GM21381 (cell line): ENCODE data around the gene SMAD3.
A peak's percentile ranks its signal among the peaks of the same experiment; 100 is the strongest.
"Not testable (repeated sequence)": the region's sequence is repeated elsewhere in the genome, so short reads cannot be mapped to it uniquely, and the experiment has no call there.

Experiments
- ATAC-seq: cut with Tn5 transposase; IDR thresholded peaks from one replicate; pipeline ENCODE4 v1.9.1; 2021; ENCODE audit warnings: mild to moderate bottlenecking, moderate library complexity; ENCODE audit not compliant: unreplicated experiment

SMAD3 gene

DNA sequence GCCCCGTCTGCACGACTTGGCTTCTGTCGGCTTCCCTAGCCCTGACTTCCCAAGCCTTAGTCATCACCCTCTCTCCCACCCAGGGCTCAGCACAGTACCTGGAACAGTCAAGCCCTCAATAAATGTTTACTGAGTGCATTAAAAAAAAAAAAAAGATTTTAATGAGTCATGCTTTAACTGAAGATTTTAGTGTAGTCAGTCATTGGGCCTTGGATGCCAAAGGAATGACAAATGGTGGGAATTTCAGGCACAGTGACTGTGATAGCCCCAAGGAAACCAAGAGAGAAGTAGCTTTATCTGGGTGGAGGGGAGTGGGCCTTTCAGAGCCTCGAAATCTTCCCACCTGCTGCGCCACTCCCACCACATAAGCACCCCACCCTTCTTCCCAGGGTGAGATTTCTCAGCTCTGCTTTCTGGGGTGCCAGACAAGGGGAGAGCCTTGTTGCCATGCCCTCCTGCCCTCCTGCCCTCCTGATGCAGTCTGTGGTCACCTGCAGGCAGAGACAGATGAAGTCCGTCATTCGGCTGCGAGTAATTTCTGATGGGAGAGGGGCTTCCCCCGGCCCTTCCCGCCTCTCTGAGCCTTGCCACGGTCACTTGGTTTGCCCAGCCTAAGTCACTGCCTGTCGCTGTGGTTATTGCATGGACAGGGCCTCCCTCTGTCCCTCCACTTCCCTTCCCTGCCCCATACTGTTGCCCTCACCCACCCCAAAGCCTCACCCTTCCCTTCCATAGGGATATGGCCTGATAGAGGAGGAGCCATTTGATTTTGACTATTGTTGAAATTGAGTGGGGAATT lies 41.8 kb downstream of the SMAD3 start:
- no peak for ATAC-seq

DNA sequence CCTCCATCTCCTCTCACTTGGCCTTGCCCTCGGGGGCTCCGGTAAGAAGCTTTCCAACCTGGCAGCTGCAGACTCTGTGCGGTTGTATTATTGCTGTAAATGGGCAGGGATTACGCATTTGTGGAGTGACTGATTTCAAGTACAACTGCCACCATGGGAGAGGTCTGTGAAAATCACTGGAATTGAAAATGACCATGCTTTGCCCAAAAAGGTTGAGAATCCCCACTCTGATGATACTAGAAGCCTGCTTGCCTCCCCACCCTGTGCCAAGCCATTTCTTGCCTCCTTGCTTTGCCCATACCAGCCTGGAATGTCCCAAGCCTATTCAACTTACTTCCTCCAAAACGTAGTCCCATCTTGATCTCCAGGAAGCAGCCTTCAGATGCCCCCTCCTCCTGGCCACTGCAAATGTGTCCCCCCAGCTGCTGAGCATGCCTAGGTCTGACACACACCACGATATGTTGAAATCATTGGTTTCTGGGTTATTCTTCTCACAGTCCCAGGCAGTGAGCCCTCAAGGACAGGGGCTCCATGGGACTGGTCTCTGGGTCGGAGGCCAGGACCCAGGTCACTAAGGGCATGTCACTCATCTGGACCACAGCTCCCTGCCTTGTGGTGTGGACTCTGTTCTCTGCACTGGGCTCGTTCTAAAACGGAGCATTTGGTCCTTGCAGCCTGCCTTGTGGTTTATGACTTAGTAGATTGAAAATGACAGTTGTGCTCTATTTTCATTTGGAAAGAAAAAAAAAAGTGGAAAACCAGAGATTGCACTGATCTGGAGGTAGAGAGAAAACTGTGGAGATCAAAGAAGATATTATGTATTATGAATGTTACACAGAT lies 42.9 kb downstream of the SMAD3 start:
- ATAC-seq: no peak

DNA sequence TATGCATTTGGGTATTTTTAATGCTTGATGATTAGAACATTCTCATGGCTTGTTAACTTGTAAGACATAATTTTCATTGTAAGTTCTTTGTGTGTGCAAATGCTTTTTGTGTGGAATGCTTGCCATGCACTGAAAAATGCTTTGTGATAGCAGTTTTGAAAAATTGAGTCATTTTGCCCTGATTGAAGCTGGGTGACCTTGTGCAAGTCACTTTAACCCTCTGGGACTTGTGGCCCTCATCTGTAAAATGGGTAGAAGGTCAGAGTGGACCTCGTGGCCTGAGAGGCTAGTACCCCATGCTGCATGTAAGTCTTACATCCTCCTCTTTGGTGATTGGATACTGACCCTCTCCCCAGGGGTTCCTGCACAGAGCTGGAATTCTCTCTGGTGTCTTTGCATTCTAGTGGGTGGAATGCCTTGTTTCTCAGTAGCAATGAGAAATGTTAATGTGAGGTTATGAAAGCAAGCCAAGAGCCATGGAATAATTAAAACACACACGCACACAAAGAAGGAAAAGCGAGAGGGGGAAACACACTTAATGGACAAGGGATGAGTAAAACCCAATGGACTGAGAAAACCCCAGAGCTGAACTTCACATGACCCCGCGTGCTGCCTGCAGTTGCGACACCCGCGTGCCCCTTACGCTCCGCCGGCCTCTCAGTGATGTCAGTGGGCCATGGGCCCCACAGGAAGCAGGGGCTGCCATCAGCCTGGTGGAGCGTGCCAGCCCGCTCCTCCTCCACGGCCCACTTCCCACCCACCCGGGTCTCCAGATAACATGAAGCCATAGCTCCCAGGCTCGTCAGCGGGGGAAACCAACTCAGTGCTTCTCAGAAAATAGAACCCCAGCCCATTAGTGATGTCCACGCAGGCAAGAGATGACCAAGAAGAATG lies 44.0 kb downstream of the SMAD3 start:
- ATAC-seq: peak; percentile 58

DNA sequence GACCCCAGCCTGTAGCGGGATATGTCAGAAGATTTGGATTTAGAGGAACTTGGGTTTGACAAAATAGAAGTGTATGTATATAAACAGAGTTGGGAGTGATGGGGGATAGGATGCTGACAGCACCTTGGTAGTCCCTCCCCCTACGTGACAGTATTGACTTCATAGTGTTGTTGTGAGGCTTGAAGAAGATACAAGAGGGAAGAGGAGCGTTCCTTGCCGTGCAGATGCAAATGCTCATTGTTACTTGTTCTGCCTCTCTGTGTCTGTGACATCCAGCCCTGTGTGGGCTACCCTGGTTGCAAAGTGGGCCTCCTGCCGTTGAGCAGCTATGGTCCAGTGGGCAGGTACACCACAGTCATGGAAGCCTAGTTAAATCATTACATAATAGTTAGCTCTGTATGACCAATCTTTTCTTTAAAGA lies 45.0 kb downstream of the SMAD3 start:
- no peak for ATAC-seq

DNA sequence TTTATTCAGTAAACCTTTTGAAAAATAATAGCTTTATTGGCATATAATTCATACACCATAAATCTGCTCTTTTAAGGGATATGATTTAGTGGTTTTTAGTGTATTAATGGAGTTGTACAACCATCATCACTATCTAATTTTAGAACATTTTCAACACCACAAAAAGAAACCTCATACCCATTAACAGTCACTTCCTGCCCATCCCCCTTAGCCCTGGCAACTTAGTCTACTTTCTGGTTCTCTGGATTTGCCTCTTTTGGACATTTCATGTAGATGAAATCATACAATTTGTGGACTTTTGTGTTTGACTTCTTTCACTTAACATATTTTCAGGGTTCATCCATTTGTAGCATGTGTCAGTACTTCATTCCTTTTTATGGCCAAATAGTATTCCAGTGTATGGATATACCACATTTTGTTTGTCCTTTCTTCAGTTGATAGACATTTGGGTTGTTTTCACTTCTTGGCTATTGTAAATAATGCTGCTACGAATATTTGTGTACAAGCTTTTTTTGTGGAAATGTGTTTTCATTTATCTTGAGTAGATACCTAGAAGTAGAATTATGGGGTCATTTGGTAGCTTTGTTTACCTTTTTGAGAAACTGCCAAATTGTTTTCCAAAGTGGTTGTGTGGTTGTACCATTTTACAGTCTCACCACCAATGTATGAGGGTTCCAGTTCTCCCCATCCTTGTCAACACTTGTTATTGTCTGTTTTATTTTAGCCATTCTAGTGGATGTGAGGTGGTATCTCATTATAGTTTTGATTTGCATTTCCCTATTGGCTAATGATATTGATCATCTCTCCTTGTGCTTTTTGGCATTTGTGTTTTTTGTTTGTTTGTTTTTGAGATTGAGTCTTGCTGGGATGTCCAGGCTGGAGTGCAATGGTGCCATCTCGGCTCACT lies 45.8 kb downstream of the SMAD3 start:
- ATAC-seq: no peak

DNA sequence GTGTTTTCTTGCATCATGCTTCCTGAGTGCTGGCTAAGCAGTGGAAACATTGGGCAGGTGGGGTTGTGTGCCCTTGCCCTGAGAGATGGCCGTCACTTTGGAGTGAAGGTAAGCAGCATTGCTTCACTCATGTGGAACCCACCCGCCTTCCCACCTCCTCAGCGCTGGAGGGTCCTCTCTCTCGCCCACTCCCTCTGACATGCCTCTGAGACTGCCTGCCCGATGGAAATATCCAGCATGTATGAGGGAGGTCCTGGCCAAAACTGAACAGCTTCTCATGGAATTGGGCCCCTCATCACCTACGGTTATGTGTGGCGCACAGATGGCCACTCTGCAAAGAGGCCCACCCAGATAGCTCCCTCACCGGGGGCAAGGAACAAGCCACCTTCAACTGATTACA lies 48.6 kb downstream of the SMAD3 start:
- no peak for ATAC-seq

GRCh38 chr15:67114846-67115585 lies 49.6 kb downstream of the SMAD3 start:
- ATAC-seq: no peak

GRCh38 chr15:67115586-67115969 lies 50.2 kb downstream of the SMAD3 start:
- no peak for ATAC-seq

GRCh38 chr15:67116742-67117141 lies 51.3 kb downstream of the SMAD3 start:
- no peak for ATAC-seq

DNA sequence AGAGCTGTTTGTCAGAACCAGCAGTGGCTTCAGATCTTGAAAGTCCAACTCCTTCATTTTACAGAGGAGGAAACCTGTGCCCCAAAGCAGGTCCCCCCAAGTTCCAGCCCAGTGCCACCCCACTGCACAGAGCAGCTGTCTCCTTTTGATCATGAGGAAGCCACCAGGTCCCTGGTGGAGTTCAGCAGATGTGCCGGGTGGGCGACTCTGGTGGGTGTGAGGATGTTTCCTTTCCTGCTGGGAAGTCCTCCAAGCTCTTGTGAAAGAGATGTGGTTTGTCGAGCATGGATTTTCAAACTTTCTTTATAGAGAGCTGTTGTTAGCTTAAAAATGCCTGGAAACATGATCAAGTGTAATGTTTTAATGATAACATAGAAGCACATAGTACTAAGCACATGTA lies 52.0 kb downstream of the SMAD3 start:
- no peak for ATAC-seq

DNA sequence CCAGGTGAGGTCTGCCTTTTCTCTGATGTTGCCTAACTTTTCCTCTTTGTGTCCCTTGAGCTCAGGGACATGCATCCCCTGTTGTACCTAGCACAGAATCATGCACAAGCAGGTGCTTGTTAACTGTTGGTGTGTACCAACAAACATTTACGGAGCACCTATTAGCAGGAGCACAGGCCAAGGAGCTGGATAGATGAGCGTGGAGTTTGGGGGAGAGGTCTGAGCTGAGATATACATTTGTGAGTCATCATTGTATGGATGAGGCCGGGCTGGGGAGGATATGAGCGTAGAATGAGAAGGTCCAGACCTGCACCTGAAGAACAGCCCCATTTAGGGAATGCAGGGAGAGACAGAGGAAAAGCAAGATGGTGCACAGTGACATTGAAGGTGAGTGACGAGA lies 53.4 kb downstream of the SMAD3 start:
- no peak for ATAC-seq

DNA sequence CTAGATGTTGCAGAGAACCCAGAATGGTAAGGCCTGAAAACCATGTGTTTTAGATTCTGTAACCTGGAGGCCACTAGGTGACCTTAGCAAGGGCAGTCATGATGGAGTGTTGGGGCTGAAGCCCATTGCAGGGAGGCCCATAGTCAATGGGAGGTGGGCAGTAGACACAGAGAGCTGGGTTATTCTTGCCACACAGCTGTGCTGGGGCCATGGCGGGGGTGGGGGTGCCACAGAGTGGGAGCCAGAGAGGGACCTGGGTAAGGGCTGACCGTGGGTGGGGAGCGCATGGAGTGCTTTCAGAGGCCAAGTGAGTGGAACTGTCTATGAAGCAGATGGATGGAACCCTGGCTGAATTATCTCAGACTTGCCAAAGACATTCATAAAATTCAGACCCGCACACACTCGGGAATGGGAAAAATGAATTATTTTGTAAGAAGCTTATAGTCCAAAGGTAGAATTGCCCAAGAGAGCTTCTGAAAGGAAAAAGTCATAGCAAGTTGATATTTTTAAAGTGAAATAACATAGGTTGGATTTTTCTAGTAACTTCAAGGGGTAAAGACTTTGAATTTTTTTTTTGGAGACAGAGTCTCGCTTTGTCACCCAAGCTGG lies 53.9 kb downstream of the SMAD3 start:
- ATAC-seq: no peak

DNA sequence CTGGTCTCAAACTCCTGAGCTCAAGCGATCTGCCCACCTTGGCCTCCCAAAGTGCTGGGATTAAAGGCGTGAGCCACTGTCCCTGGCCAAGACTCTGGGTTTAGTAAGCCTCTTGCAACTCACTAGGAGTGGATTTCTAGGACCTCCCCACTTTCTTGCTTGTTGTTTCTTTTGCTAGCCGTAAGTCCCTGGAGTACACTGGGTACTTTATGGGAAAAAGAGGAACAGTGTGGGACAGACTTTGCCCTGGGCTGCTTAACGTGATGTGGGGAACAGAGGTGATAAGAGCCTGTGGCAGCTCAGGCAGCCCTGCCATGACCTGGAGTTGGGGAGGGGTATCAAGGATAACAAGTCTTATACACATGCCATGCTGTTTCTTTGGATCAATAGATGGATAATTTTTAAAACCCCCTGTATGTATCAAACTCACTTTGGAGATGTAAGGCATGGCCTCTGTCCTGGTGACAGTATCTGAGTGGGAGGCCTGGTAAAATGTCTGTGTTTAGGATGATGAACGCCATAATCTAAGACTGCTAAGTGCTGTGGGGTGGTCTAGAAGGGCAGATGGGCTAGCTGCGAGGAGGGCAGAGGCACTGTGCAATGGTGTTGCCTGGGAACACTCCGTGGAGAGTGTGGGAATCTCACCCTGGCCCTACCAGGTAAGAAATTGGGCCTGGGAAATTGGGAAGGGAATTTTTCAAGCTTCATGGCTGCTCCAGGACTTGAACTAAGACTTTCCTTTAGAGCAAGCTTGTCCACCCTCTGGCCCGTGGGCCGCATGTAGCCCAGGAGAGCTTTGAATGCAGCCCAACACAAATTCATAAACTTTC lies 54.8 kb downstream of the SMAD3 start:
- no peak for ATAC-seq

GRCh38 chr15:67120839-67121643 lies 55.6 kb downstream of the SMAD3 start:
- ATAC-seq: peak; percentile 71

GRCh38 chr15:67121644-67122605 lies 56.5 kb downstream of the SMAD3 start:
- ATAC-seq: no peak

GRCh38 chr15:67122816-67123215 lies 57.4 kb downstream of the SMAD3 start:
- not testable (repeated sequence) for ATAC-seq
